Colon (tissue), 2 donors: ENCODE data around the gene FHAD1.
"Not testable (repeated sequence)": the region's sequence is repeated elsewhere in the genome, so short reads cannot be mapped to it uniquely, and the experiment has no call there.

Experiments
- FAIRE-seq: peaks from 2 replicates; lab custom pipeline; 2012; peaks lifted over from hg19 to GRCh38; lab: Jason Lieb, UNC
- donor health status: control.
- donor health status: control.

FHAD1 gene

DNA sequence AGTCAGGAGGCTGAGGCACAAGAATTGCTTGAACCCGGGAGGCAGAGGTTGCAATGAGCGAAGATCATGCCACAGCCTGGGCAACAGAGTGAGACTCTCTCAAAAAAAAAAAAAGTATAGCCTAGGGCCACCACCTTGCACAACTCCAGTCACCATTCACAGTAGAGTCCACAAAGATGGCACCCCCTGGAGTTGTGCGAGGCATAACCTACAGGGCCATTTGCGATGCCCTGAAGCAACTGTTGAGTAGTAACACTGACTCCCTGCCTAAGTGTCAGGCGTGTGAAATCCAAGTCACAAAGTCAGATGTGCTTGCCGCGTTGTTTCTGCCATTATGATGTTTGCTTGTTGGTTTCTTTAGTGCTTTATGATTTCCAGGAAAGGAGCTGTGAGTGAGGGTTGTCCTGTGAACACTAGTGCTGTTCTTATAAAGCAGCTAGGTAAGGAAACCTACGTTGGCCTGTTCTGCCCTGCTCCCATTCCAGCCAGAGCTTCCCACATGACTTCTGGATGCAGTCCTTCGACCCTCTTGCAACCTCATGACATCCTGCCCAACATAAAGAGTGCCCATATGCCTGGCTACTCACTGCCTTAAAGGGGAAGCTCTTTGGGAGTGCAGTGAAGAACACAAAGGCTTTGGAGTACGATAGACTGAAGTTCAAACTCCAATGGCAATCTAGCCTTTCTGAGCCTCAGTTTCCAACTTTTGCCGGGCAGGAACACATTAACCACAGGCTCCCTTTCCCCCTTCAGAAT is 29.8 kb downstream of the FHAD1 start:
- FAIRE-seq: no peak

DNA sequence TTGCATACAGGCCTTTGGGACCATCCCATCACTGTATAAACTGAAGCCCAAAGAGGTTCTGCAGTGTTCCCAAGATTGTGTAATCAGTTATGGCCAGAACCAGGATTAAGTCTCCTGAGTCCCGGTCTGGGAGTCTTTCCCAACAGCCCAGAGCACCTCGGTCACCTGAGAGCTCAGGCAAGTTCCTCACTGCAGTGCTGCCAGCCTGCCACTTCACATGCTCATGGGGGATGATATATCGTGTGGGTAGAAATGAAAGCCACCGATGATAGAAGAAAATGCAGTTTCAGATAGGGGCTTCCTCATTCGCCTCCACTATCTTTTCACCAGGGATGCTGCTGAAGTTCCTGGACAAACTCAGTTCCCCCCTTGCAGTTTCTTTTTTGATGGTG is 30.4 kb downstream of the FHAD1 start:
- no peak for FAIRE-seq

DNA sequence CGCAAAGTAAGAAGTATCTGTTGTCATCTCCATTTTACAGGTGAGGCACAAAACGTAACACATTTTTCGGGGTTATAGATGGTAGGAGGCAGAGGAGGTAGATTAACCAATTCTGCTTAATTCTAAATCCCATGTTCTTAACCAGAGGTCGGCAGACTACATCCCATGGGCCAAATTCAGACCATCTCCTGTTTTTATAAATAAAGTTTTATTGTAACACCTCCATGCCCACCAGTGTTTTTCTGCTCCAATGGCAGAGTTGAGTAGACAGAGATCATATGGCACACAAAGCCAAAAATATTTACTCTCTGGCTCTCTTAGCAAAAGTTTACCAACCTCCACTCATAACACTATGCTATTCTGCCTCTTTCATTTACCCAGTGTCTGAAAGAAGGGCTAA is 30.9 kb downstream of the FHAD1 start:
- no peak for FAIRE-seq

DNA sequence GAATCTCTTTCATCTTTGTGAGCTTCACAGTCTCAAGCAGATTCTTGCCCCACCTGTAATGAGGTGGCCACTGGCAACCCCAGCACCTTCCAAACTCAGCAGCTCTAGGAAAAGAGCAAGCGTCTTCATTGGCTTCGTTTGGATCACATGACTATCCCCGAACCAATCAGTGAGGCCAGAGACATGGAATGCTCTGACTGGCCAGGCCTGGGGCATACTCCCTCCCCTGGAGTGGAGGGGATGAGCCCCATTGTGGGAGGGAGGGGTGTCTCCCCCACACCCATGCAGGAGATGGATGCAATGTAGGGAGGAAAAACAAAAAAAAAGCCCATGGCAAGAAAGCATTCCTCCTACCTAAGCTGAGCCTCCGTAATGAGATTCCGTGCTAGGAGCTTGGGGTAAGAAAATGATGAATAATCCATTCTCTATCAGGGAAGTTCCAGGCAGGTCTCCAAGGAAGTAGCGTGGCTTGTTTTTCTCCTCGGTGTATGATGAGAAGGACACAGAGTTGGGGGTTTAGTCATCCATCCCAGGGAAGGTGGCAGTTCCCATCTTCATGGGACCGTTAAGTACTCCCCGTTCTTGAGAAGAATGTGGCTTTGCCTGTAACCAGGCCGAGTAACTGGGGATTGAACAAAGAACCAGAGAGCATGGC is 32.7 kb downstream of the FHAD1 start:
- no peak for FAIRE-seq

DNA sequence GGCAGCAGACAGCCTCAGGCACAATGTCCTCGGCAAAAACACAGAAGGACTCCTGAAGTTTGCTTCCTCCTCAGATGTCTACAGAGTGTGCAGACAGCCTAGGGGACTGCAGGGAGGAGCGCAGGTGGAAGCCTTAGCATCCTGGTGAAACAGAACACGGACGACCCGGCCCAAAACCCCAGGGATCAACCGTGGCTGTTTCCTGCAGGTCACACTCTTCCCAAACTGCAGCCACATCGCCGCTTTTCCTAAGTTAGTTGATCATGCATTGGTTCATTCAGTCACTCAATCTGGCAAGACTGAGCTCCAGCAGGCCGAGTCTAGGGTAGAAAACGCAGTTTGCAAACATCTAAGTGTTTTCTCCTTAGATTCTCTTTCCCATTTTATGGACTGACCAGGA is 33.4 kb downstream of the FHAD1 start:
- no peak for FAIRE-seq

DNA sequence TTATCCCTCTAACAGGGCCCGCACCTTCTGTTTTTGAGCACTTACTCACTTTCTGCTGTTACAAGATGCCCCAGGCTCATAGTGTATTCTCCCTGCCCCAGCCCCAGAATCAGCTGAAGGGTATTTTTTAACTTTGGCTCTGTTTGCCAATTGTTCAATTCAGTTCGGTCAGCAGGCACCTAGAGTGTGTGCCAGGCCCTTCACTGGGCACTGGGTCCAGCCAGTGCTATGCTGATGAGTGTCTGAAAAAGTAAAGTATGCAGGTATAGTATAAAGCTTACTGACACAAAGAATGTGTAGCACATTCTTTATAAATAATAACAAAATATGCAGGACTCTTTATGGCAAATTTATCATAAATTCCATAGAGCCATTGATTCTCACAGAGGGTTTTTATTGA is 35.0 kb downstream of the FHAD1 start:
- no peak for FAIRE-seq

DNA sequence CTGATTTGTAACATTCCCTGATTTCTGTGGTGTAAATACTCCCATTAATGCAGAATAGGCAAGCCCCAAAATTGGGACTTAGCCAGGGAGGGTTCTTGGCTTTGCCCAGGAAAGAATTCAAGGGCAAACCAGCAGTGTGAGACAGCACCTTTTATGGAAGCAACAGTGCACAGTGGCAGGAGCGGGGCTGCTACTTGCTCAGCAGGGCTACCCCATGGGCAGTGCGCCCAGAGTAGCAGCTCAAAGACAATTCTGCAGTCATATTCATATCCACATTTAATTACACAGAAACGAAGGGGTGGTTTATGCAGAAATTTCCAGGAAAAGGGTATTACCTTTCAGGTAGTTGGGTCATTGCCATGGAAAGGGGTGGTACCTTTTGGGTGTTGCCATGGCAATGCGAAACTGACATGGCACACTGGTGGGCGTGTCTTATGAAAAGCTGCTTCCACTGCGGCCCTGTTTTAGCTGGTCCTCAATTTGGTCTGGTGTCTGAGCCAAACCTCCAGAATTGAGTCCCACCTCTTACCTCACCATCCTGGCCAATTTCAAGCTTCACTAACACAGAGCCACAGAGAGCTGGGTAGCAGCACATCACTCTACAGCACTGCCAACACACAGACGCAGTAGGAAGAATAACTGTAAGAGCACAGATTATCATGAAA is 35.9 kb downstream of the FHAD1 start:
- FAIRE-seq: no peak

DNA sequence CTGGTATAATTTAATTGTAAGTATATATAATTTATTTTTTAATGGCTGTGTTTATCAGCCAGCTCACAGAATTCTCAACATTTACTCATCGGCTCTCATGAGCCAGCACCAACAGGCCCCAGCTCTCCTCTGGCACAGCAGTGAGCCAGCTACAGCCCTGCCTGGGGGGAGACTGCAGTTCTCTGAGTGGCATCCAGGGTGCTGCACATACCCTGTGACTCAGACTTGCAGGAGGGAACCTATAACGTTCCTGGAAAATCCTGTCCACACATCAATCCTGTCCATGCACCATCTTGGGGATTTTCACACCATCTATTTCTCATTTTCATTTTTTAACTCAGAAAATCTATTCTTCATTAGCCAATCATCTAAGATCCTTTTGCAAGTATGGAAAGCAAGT is 36.5 kb downstream of the FHAD1 start:
- no peak for FAIRE-seq

DNA sequence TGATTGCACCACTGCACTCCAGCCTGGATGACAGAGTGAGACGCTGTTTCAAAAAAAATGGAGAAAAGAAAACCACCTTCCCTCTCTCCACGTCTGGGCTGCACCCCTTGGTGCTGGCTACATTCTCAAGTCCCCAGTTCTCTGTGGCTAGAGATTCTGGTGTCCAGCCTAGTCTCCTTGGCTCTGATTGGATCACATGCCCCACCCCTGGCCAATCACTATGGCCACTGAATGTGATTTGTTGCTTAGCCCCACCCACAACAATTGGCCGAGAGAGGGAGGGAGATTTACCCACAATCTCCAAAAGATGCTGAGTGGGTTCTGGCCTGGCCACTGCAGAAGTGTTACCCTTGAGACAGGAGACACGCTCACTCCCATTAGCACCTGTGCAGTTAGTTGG is 39.4 kb downstream of the FHAD1 start:
- FAIRE-seq: no peak

DNA sequence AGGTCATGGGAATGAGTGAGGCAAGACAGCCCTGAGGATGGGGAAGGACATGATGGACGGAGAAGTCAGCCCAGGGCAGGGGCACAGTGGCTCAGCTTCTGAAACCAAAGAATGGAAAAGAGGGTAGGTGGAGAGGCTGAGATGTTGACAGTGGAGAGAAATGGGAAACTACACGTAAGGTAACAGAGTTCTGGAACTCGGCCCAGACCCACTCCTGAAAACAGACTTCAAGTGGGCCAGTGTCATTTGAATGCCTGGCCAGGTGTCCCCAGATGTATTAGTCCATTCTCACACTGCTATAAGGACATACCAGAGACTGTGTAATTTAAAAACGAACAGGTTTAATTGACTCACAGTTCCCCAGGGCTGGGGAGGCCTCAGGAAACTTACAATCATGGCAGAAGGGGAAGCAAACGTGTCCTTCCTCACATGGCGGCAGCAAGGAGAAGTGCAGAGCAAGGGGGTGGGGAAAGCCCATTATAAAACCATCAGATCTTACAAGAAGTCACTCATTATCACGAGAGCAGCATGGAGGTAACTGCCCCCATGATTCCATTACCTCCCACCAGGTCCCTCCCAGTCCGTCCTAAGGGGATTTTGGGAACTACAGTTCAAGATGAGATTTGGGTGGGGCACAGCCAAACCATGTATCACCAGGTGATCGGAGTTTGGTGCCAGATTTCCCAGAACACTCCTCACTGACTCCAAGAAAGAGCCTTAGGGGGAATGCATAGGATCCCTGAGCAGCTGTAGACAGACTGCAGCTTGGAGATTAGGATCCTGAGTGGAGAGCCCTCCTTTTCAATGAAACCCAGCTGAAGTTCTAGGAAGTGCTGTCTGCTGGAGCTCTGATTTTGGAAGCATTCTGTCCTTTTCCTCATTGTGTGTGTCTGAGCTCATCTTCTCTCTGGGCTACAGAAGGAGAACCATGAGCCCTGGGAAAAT is 40.3 kb downstream of the FHAD1 start:
- no peak for FAIRE-seq

DNA sequence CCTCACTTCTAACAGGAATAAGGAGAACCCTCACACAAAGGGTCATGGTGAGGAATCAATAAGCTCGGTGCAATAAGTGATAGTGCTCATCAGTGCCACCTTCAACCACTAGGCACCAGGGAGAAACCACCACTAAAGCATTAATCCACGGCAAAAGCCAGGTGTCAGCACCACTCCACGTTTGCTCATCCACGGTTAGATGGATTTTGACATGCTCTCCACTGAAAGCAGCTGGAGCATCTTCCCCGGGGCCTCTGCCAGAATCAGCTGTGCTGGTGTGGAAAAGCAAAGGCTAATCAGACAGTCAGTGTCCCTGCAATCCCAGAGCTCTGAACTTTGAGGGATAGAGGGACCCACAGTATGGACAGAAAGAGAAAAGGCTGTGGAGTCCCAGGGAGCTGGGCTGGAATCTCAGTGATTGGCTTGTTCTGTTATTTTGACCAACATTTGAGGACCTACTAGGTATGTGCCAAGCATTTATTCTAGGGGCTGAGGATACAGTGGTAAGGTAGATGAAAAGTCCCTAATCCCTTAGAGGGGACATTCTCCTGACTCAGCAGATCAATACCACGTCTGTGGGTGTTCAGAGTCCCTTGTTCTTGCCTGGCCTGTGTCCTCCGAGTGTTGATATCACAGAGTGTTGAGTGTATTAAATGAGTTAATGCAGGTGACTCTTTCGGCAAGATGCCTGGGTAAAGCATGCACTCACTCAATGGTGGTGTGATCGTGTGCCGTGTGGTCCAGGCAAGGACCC is 41.3 kb downstream of the FHAD1 start:
- no peak for FAIRE-seq

DNA sequence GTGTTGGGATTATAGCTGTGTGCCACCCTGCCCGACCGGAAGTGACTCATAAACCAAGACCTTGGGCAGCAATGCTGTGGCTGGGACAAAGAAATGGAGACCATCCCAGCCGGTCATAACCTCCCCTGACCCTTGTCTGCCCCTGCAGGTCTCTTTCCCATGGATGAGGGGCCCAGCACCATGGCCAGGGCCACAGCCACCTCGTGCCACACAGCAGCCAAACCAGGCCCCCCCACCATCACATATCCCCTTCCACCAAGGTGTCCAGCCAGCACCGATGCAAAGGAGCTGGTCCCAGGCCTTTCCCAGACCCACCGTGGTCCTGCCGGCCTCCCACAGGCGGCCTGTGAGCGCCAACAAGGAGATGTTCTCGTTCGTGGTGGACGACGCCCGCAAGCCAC is 42.2 kb downstream of the FHAD1 start:
- FAIRE-seq: no peak

DNA sequence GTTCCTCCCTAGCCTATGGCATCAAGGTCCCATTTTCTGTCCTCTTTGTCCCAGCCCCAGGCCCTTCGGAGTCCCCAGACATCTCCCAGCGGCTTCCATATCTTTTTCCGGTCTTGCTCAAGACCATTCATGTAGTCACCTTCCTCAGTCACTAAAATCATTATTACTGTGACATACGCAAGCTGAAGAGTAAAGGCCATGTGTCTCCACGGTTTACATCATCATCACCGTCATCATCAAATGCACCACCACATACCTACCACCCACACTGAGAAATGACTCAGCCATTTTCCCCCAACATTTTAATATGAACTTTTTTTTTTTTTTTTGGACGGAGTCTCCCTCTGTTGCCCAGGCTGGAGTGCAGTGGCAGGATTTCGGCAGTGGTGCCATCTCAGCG is 43.4 kb downstream of the FHAD1 start:
- no peak for FAIRE-seq

DNA sequence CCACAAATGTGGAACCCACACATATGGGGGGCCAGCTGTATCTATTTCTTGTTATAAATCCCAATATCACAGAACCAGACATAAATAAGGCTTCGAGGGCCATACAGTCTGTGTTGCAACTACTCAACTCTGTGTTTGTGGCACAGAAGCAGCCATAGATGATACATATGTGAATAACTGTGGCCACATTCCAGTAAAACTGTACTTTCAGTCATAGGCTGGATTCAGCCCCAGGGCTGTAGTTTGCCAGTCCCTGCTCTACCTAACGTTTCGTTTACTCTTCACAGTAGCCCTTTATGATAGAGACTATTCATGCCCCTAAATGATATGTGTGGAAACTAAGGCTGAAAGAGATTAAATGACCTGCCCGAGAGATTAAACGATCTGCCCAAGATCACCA is 48.7 kb downstream of the FHAD1 start:
- no peak for FAIRE-seq

DNA sequence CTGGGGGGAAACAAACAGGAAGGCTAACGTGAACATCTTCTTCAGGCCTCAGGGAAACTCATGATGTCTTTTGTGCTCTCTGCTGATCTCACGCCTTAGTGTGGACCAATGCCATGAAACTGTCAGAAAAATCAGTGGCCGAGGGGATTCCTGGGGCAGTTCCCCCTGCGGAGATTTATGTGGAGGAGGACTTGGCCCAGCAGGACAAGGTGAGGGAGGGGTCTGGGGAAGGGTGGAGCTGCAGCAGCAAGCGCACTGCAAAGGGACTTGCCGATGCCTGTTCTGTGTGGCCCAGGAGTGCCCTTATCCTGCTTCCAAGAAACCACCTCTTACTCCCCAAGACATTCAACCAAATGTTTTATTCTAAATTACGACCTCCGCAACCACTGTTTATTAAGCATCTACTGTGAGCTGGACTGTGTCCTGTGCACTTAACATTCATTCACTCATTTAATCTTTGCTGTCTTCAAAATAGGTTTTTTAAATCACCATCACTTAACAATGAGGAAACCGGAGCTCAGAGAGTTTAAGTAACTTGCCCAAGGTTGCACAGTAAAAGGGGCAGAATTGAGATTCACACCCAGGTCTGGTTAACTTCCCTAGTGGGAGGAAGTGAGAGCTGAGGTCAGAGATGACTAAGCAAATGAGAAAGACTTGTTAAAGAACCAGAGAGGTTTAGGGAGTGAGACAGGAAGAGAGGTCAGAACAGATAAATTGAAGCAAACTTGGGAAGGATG is 49.7 kb downstream of the FHAD1 start:
- no peak for FAIRE-seq

DNA sequence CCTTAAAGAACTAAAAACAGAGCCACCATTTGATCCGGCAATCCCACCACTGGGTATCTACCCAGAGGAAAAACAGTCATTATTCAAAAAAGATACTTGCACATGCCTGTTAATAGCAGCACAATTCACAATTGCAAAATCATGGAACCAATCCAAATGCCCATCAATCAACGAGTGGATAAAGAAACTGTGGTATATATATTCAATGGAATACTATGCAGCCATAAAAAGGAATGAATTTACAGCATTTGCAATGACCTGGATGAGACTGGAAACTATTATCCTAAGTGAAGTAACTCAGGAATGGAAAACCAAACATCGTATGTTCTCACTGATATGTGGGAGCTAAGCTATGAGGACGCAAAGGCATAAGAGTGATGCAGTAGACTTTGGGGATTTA is 51.0 kb downstream of the FHAD1 start:
- not testable (repeated sequence) for FAIRE-seq

DNA sequence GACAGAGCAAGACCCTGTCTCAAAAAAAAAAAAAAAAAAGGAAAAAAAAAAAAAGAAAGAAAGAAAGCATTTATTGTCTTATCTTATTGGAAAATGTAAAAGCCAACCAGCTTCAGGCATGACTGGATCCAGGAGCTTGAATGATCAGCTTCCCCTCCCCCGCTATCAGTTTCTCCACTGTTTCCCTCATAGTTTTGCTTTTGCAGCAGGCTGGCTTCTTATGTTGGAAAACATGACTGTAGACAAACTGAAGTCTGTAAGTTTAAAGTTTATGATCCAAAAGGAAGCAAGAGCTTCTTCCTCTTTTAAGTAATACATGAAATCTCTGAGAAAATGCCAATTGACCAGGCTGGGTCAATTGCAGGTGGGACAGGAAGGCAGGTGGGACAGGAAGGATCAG is 52.2 kb downstream of the FHAD1 start:
- no peak for FAIRE-seq

DNA sequence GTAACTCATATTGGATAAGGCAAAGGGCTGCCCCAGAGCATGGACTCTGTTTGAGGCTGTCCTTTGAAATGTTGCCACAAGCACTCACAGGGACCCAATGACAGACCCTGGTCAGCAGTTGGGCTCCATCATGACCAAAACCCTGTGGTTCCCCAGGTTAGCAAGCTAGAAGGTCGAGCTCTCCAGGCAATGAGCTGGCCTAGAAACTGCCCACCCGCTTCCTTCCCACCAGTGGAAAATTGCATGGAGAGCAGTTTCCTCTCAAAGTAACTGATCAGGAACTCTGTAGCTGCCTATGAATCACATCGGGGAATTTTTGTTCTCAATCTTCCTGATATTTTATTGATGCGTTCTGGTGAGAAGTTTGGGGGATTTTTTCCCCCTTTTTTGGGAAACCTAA is 52.8 kb downstream of the FHAD1 start:
- FAIRE-seq: no peak

DNA sequence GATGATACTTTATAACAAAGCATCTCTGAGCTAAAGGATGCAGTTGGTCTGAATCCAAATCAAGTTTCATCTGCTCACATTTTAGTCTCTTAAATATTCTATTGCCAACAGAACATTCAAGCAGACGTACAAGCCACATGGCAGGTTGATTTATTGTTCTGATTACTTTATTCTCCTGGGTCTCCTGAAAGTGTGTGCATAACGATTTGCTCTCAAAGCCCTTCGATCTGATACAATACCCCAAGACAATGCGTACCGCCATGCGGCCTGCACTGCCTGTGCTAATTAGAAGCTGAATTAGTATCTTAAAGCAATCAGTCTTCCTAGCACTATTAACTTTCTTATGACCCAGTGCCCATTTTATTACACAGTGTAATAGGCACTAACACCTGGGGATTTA is 56.9 kb downstream of the FHAD1 start:
- FAIRE-seq: no peak

DNA sequence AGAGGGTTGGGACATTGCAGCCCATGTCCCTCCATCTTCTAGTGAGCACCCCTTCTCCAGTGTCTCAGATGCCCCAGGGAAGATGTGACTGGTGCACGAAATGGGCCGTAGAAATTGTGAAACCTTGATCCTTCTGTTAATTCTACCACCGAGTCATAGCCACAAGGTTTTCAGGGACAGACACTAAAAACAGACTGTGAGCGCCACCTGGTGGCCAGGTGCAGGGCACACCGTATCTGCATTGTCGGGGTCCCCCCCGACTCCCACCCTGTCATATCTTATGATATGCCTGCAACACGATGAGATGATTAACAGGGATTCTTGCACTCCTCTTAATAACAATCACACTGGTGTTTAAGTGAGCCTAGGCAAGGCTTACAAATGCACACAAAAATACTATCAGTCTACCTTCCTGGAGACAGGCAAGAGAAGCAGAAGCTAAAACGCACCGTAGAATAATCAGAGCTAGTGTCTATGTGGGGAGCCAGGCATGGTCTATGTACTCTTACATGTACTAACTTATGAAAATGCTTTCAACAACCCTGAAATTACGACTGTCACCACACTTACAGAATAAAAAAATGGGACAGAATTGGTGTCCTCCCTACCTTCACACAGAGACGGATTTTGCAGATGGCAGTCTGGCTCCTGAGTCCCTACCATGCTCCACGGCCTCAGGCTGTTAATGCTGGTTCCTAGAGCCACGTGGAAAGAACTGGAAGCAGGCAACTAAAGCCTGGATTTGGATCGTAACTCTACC is 57.9 kb downstream of the FHAD1 start:
- no peak for FAIRE-seq
